ENCODE measurements around the gene CACNA1S. TPM values are rescaled to one million over a fixed set of nuclear protein-coding genes. Genes with fewer than 3 reads are reported as not detected.

Gene CACNA1S
- polyA plus RNA-seq, 3 donors, result 0.51 to 0.76 (median 0.51) TPM

- no peak for DNase-seq
Observed at GRCh38 chr1:201116091-201116490, 3.9 kb upstream of the CACNA1S start.

- no peak for DNase-seq
Observed at GRCh38 chr1:201115390-201115937, 3.2 kb upstream of the CACNA1S start.

- peak; percentile 92 for DNase-seq
Observed at GRCh38 chr1:201114245-201115131, 2.3 kb upstream of the CACNA1S start.

- no peak for DNase-seq
Observed at GRCh38 chr1:201113451-201114244, 1.4 kb upstream of the CACNA1S start.

- no peak for DNase-seq
Observed at GRCh38 chr1:201112926-201113325, 700 bp upstream of the CACNA1S start.

GRCh38 chr1:201111672-201112071, 554 bp downstream of the CACNA1S start:
- no peak for DNase-seq

GRCh38 chr1:201111156-201111555, 1.1 kb downstream of the CACNA1S start:
- no peak for DNase-seq

- no peak for DNase-seq
Observed at GRCh38 chr1:201110616-201111015, 1.6 kb downstream of the CACNA1S start.

GRCh38 chr1:201110138-201110537, 2.1 kb downstream of the CACNA1S start:
- DNase-seq, result no peak

- no peak for DNase-seq
Observed at GRCh38 chr1:201109651-201110050, 2.6 kb downstream of the CACNA1S start.

- no peak for DNase-seq
Observed at GRCh38 chr1:201108614-201109013, 3.6 kb downstream of the CACNA1S start.

- DNase-seq, result no peak
Observed at GRCh38 chr1:201105688-201106087, 6.5 kb downstream of the CACNA1S start.

- no peak for DNase-seq
Observed at GRCh38 chr1:201104141-201104540, 8.1 kb downstream of the CACNA1S start.

- DNase-seq, result no peak
Observed at GRCh38 chr1:201103666-201104065, 8.6 kb downstream of the CACNA1S start.

- no peak for DNase-seq
Observed at GRCh38 chr1:201100169-201100930, 11.9 kb downstream of the CACNA1S start.

- DNase-seq, result peak; percentile 19
Observed at GRCh38 chr1:201098992-201099677, 13.1 kb downstream of the CACNA1S start.

GRCh38 chr1:201096977-201097856, 15.0 kb downstream of the CACNA1S start:
- no peak for DNase-seq

- no peak for DNase-seq
Observed at GRCh38 chr1:201096041-201096461, 16.2 kb downstream of the CACNA1S start.

GRCh38 chr1:201095581-201095980, 16.6 kb downstream of the CACNA1S start:
- DNase-seq, result no peak

GRCh38 chr1:201094832-201095231, 17.4 kb downstream of the CACNA1S start:
- no peak for DNase-seq

All from renal pelvis (tissue), 4 donors.